C4-2B (cell line): Measurements from ENCODE around the gene VANGL1.
"Not testable (repeated sequence)": the region's sequence is repeated elsewhere in the genome, so short reads cannot be mapped to it uniquely, and the experiment has no call there.

ENCODE experiments used
- ZFX ChIP-seq: fragments of 450-650 bp; IDR thresholded peaks from 2 replicates; pipeline ENCODE4 v1.6.1; 2017
- TF ChIP-seq, protein P1 (sequence below): fragments of 450-650 bp; conservative IDR thresholded peaks from 2 replicates; pipeline ENCODE4 v1.5.1; 2017; ENCODE audit warnings: mild to moderate bottlenecking

DNA sequence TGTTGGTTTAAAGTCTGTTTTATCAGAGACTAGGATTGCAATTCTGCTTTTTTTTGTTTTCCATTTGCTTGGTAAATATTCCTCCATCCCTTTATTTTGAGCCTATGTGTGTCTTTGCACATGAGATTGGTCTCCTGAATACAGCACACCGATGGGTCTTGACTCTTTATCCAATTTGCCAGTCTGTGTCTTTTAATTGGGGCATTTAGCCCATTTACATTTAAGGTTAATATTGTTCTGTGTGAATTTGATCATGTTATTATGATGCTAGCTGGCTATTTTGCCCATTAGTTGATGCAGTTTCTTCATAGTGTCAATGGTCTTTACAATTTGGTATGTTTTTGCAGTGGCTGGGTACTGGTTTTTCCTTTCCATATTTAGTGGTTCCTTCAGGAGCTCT lies 4.5 kb upstream of the VANGL1 start:
- TF ChIP-seq, protein P1, sequence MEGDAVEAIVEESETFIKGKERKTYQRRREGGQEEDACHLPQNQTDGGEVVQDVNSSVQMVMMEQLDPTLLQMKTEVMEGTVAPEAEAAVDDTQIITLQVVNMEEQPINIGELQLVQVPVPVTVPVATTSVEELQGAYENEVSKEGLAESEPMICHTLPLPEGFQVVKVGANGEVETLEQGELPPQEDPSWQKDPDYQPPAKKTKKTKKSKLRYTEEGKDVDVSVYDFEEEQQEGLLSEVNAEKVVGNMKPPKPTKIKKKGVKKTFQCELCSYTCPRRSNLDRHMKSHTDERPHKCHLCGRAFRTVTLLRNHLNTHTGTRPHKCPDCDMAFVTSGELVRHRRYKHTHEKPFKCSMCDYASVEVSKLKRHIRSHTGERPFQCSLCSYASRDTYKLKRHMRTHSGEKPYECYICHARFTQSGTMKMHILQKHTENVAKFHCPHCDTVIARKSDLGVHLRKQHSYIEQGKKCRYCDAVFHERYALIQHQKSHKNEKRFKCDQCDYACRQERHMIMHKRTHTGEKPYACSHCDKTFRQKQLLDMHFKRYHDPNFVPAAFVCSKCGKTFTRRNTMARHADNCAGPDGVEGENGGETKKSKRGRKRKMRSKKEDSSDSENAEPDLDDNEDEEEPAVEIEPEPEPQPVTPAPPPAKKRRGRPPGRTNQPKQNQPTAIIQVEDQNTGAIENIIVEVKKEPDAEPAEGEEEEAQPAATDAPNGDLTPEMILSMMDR: not testable (repeated sequence)
- not testable (repeated sequence) for TF ChIP-seq ZFX
